Suppressor macrophage treated with lipopolysaccharide for 1 hour (primary cell): ENCODE measurements around the gene LECT2.

Experiments used
- DNase-seq, 3 donors: peaks; one replicate each; pipeline ENCODE4 v3.0.0-alpha.2; 2020 to 2022

The LECT2 gene

GRCh38 chr5:135954899-135955298, at the start of gene LECT2:
TSS of gene LECT2 (minus strand) at chr5:135954983. CDS start at chr5:135954833, 150 bp downstream.
- no peak for DNase-seq

GRCh38 chr5:136004436-136004835, 49.7 kb upstream of the LECT2 start:
- DNase-seq, result peak; percentile 37 to 77 (median 70)

GRCh38 chr5:136001466-136001981, 46.7 kb upstream of the LECT2 start:
- DNase-seq, result no peak

GRCh38 chr5:136000932-136001331, 46.1 kb upstream of the LECT2 start:
- peak; percentile 35 to 52 (median 39) for DNase-seq

GRCh38 chr5:136000147-136000546, 45.4 kb upstream of the LECT2 start:
- no peak for DNase-seq

- DNase-seq, result peak; percentile 81 to 92 (median 85)
Measured at GRCh38 chr5:135999406-136000139, 44.8 kb upstream of the LECT2 start.

- no peak for DNase-seq
Measured at GRCh38 chr5:135998889-135999288, 44.1 kb upstream of the LECT2 start.

- no peak for DNase-seq
Measured at GRCh38 chr5:135997673-135998335, 43.0 kb upstream of the LECT2 start.

- peak; percentile 68 to 78 (median 69) for DNase-seq
Measured at GRCh38 chr5:135996611-135997010, 41.8 kb upstream of the LECT2 start.

GRCh38 chr5:135995976-135996375, 41.2 kb upstream of the LECT2 start:
- no peak for DNase-seq

- DNase-seq, result no peak
Measured at GRCh38 chr5:135993880-135994636, 39.3 kb upstream of the LECT2 start.

- DNase-seq, result no peak
Measured at GRCh38 chr5:135993335-135993879, 38.6 kb upstream of the LECT2 start.

GRCh38 chr5:135991429-135991828, 36.6 kb upstream of the LECT2 start:
- no peak for DNase-seq

GRCh38 chr5:135990528-135991255, 35.9 kb upstream of the LECT2 start:
- peak; percentile 60 to 66 (median 63) for DNase-seq

GRCh38 chr5:135989686-135990085, 34.9 kb upstream of the LECT2 start:
- no peak for DNase-seq

- DNase-seq, result no peak
Measured at GRCh38 chr5:135988546-135988945, 33.8 kb upstream of the LECT2 start.

GRCh38 chr5:135986891-135987401, 32.2 kb upstream of the LECT2 start:
- no peak for DNase-seq

- no peak for DNase-seq
Measured at GRCh38 chr5:135986401-135986800, 31.6 kb upstream of the LECT2 start.

GRCh38 chr5:135985951-135986350, 31.2 kb upstream of the LECT2 start:
- DNase-seq, result no peak

GRCh38 chr5:135980620-135981019, 25.8 kb upstream of the LECT2 start:
- DNase-seq, result peak in 2 of 3 donors; percentile 28 to 38

GRCh38 chr5:135979510-135979909, 24.7 kb upstream of the LECT2 start:
- DNase-seq, result peak in 1 of 3 donors; percentile 41

- DNase-seq, result no peak
Measured at GRCh38 chr5:135978993-135979392, 24.2 kb upstream of the LECT2 start.
